Mesenchymal stem cell (in vitro differentiated cells and primary cell): ENCODE data around the gene ARL1.
"Not testable (repeated sequence)": the region's sequence is repeated elsewhere in the genome, so short reads cannot be mapped to it uniquely, and the experiment has no call there.

Experiments used
- DNase-seq: peaks from one replicate; pipeline ENCODE4 v3.0.0-alpha.2; 2013
- H2AFZ ChIP-seq: one replicate; pipeline ENCODE4 v1.6.1; 2013; ENCODE audit warnings: low read depth, mild to moderate bottlenecking, control low read depth, inconsistent platforms, low read length, moderate library complexity
- H2AK5ac ChIP-seq: 2 replicates; pipeline ENCODE4 v1.6.1; 2013; ENCODE audit warnings: low read length, moderate library complexity, mild to moderate bottlenecking, inconsistent platforms; ENCODE audit not compliant: severe bottlenecking
- H2BK120ac ChIP-seq: one replicate; pipeline ENCODE4 v1.6.1; 2013; ENCODE audit warnings: low read depth, mild to moderate bottlenecking, inconsistent platforms, low read length, moderate library complexity
- H2BK12ac ChIP-seq, 2 experiments: one replicate each; pipeline ENCODE4 v1.6.1; 2013; ENCODE audit warnings: inconsistent platforms in 2 of 2, low read length in 2 of 2, mild to moderate bottlenecking in 2 of 2, moderate library complexity in 2 of 2, control low read depth in 1 of 2
- H2BK15ac ChIP-seq: one replicate; pipeline ENCODE4 v1.6.1; 2013; ENCODE audit warnings: mild to moderate bottlenecking, low read depth, inconsistent platforms; ENCODE audit not compliant: poor library complexity, severe bottlenecking
- H2BK5ac ChIP-seq: 2 replicates; pipeline ENCODE4 v1.6.1; 2013; ENCODE audit warnings: low read depth, mild to moderate bottlenecking, low read length, control low read depth, inconsistent platforms; ENCODE audit not compliant: poor library complexity, severe bottlenecking
- H3K14ac ChIP-seq, 2 experiments: one replicate each; pipeline ENCODE4 v1.6.1; 2013; ENCODE audit warnings: inconsistent platforms in 2 of 2, low read length in 2 of 2, control low read depth in 1 of 2, mild to moderate bottlenecking in 1 of 2, moderate library complexity in 1 of 2
- H3K18ac ChIP-seq, 2 experiments: one replicate each; pipeline ENCODE4 v1.6.1; 2013; ENCODE audit warnings: inconsistent platforms in 2 of 2, low read length in 2 of 2, control low read depth in 1 of 2, low read depth in 1 of 2, mild to moderate bottlenecking in 1 of 2
- H3K23ac ChIP-seq, 2 experiments: one replicate each; pipeline ENCODE4 v1.6.1; 2013; ENCODE audit warnings: inconsistent platforms in 2 of 2, low read length in 2 of 2, mild to moderate bottlenecking in 2 of 2, moderate library complexity in 2 of 2, control low read depth in 1 of 2
- H3K27ac ChIP-seq: 2 replicates; pipeline ENCODE4 v1.5.1; 2013; ENCODE audit warnings: mild to moderate bottlenecking, moderate library complexity, low read length, control low read depth, inconsistent platforms; ENCODE audit not compliant: poor library complexity, severe bottlenecking
- H3K27me3 ChIP-seq, 2 experiments: 2 replicates each; pipeline versions ENCODE4 v1.6.1 to v1.7.0; 2013; ENCODE audit warnings: low read length in 2 of 2, mild to moderate bottlenecking in 2 of 2, moderate library complexity in 2 of 2, control low read depth in 1 of 2, inconsistent platforms in 1 of 2; ENCODE audit not compliant: control insufficient read depth in 1 of 2, insufficient read depth in 1 of 2
- H3K36me3 ChIP-seq, 2 experiments: 2 replicates each; pipeline versions ENCODE4 v1.6.1 to v1.7.0; 2013; ENCODE audit warnings: low read length in 2 of 2, control low read depth in 1 of 2, inconsistent platforms in 1 of 2, low read depth in 1 of 2, mild to moderate bottlenecking in 1 of 2; ENCODE audit not compliant: insufficient read depth in 2 of 2, control insufficient read depth in 1 of 2
- H3K4ac ChIP-seq, 2 experiments: one replicate each; pipeline ENCODE4 v1.6.1; 2013; ENCODE audit warnings: inconsistent platforms in 2 of 2, low read length in 2 of 2, mild to moderate bottlenecking in 2 of 2, moderate library complexity in 2 of 2, control low read depth in 1 of 2, low read depth in 1 of 2
- H3K4me1 ChIP-seq: 2 replicates; pipeline ENCODE4 v1.6.1; 2013; ENCODE audit warnings: low read depth, low read length, control low read depth; ENCODE audit not compliant: control insufficient read depth, insufficient read depth
- H3K4me2 ChIP-seq: 2 replicates; pipeline ENCODE4 v1.6.1; 2013; ENCODE audit warnings: low read length, mild to moderate bottlenecking, inconsistent platforms; ENCODE audit not compliant: poor library complexity, severe bottlenecking
- H3K4me3 ChIP-seq, 2 experiments: 2 replicates each; pipeline versions ENCODE4 v1.5.1 to v1.7.0; 2013; ENCODE audit warnings: low read length in 2 of 2, mild to moderate bottlenecking in 2 of 2, control low read depth in 1 of 2, low read depth in 1 of 2; ENCODE audit not compliant: insufficient read depth in 1 of 2
- H3K79me1 ChIP-seq: replicated peaks from 2 replicates; pipeline ENCODE4 v1.6.1; 2013; ENCODE audit warnings: mild to moderate bottlenecking, control low read depth, low read length, inconsistent platforms; ENCODE audit not compliant: poor library complexity, severe bottlenecking
- H3K9ac ChIP-seq: 2 replicates; pipeline ENCODE4 v1.7.0; 2013; ENCODE audit warnings: mild to moderate bottlenecking, low read length, moderate library complexity
- H3K9me3 ChIP-seq: 2 replicates; pipeline ENCODE4 v1.7.0; 2013; ENCODE audit warnings: mild to moderate bottlenecking, low read length; ENCODE audit not compliant: control insufficient read depth
- H4K8ac ChIP-seq: one replicate; pipeline ENCODE4 v1.6.1; 2013; ENCODE audit warnings: inconsistent platforms, mild to moderate bottlenecking, low read length, moderate library complexity
- H4K91ac ChIP-seq: one replicate; pipeline ENCODE4 v1.6.1; 2013; ENCODE audit warnings: mild to moderate bottlenecking, low read length, inconsistent platforms
- WGBS: methylation state at CpG from one replicate; pipeline ENCODE4 v1.1.7; 2013; ENCODE audit warnings: mixed read lengths; 5-methylcytosine and 5-hydroxymethylcytosine counted together

ARL1 gene

DNA sequence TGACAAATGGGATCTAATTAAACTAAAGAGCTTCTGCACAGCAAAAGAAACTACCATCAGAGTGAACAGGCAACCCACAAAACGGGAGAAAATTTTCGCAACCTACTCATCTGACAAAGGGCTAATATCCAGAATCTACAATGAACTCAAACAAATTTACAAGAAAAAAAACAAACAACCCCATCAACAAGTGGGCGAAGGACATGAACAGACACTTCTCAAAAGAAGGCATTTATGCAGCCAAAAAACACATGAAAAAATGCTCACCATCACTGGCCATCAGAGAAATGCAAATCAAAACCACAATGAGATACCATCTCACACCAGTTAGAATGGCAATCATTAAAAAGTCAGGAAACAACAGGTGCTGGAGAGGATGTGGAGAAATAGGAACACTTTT, 16.4 kb downstream of the ARL1 start:
- H3K36me3 ChIP-seq, result peaks cover 11 to 61% of the 10 kb centered on the region in 2 experiments

DNA sequence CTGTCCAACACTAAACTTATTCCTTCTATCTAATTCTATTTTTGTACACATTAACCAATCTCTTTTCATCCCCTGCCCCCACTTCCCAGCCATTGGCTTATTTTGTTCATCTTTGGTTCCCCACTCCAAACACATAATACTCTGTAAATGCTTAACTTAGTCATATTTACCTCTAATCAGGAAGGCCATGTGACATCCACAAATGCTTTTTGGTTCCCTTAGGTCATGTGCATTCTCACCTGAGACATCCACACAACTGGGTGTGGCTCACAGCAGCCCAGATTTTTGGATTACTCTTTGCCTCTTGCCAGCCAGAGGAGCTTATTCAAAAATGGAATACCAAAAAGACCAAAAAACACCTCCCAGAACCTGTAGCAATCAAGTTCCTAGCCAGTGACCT, 28.4 kb downstream of the ARL1 start:
- Histone ChIP-seq H2BK15ac (no peak overlapping the region), H2BK120ac (no peak overlapping the region), H4K8ac (no peak overlapping the region), H3K27me3 (no peaks in the 10 kb centered on the region), H3K27ac (no peak overlapping the region), H4K91ac (no peak overlapping the region), H2BK12ac (no peak overlapping the region), H3K4me3 (no peak overlapping the region), H2AFZ (no peak overlapping the region), H3K9ac (no peak overlapping the region), H3K4me2 (no peak overlapping the region), H3K18ac (no peak overlapping the region), H3K9me3 (no peaks in the 10 kb centered on the region), H3K23ac (no peak overlapping the region), H3K4me1 (no peaks in the 10 kb centered on the region), H3K4ac (no peak overlapping the region), H3K36me3 (peaks cover 37 to 95% of the 10 kb centered on the region in 2 experiments), H2AK5ac (no peak overlapping the region), H3K79me1 (peaks cover 11% of the 10 kb centered on the region), H2BK5ac (no peak overlapping the region), H3K14ac (no peak overlapping the region)
- DNase-seq, result no peak

More for the DNA sequence above, 16.4 kb downstream of the ARL1 start:
- not testable (repeated sequence) for H3K9ac ChIP-seq, H2BK120ac ChIP-seq, H2AFZ ChIP-seq, H3K9me3 ChIP-seq, H4K91ac ChIP-seq, H2BK15ac ChIP-seq, H3K4me2 ChIP-seq, H2BK5ac ChIP-seq, H3K14ac ChIP-seq, H2BK12ac ChIP-seq, H3K27me3 ChIP-seq, H3K4me3 ChIP-seq, H2AK5ac ChIP-seq, H3K27ac ChIP-seq, H4K8ac ChIP-seq, DNase-seq, H3K4me1 ChIP-seq, H3K4ac ChIP-seq, H3K79me1 ChIP-seq, H3K23ac ChIP-seq, H3K18ac ChIP-seq
- no CpG with 5 or more reads among the region's 3 CpGs for WGBS

DNA sequence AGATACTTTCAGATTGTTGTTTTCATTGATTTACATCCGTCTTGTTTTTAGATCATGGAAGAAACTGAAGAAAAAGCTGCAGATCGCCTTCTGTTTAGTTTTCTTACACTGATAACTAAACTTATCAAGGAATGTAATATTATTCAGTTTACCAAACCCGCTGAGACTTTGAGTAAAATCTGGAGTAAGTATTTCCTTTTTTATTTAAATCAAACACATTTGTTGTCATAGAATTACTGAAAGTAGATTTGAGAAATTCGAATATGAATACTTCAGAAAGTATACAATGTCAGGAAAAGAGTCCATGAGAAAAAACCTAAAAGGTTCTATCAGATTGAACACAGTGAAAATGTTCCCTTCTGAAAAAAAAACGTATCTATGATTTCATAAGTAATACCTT, 32.0 kb downstream of the ARL1 start:
- Histone ChIP-seq H4K91ac (no peak overlapping the region), H3K14ac (no peak overlapping the region), H3K27ac (no peak overlapping the region), H2BK5ac (no peak overlapping the region), H2BK15ac (no peak overlapping the region), H3K23ac (no peak overlapping the region), H3K9me3 (no peaks in the 10 kb centered on the region), H2AFZ (no peak overlapping the region), H3K4ac (no peak overlapping the region), H3K4me1 (no peaks in the 10 kb centered on the region), H3K9ac (no peak overlapping the region), H3K18ac (no peak overlapping the region), H3K36me3 (peaks cover 34 to 90% of the 10 kb centered on the region in 2 experiments), H2BK120ac (no peak overlapping the region), H3K4me2 (no peak overlapping the region), H3K27me3 (no peaks in the 10 kb centered on the region), H3K79me1 (peaks cover 6% of the 10 kb centered on the region), H2AK5ac (no peak overlapping the region), H3K4me3 (no peak overlapping the region), H4K8ac (no peak overlapping the region), H2BK12ac (no peak overlapping the region)
- WGBS, result 100% methylated on average over 1 of the region's 5 CpGs
- DNase-seq, result no peak

DNA sequence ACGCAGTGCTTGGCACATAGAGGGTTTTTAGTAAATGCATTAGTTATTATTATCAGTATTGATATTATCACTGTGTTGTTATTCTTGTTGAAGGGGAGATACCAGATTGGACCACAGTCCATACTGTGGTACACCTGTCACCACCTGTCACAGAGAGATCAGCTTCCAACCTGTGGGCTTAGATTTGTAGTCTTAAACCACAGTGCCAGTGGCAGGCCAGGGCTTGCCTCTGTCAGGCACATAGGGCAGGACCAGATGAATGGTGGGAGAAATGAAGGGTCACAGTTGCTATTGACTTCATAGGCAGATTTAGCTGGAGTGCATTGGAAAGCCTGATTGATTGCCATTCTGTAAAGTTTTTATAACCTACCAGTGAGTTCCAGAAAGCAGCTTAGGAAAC, 35.1 kb downstream of the ARL1 start:
- H3K14ac ChIP-seq, result no peak overlapping the region
- H3K27me3 ChIP-seq, result no peaks in the 10 kb centered on the region
- no peaks in the 10 kb centered on the region for H3K4me1 ChIP-seq
- no peak overlapping the region for H4K91ac ChIP-seq
- DNase-seq, result no peak
- no peak overlapping the region for H3K9ac ChIP-seq
- no peaks in the 10 kb centered on the region for H3K9me3 ChIP-seq
- no CpG with 5 or more reads among the region's 1 CpG for WGBS
- peaks cover 4% of the 10 kb centered on the region for H3K79me1 ChIP-seq
- no peak overlapping the region for H4K8ac ChIP-seq
- no peak overlapping the region for H2AK5ac ChIP-seq
- no peak overlapping the region for H2BK120ac ChIP-seq
- peaks cover 34 to 90% of the 10 kb centered on the region in 2 experiments for H3K36me3 ChIP-seq
- no peak overlapping the region for H3K23ac ChIP-seq
- H3K18ac ChIP-seq, result no peak overlapping the region
- no peak overlapping the region for H2BK12ac ChIP-seq
- no peak overlapping the region for H2BK5ac ChIP-seq
- H2BK15ac ChIP-seq, result no peak overlapping the region
- H3K4me2 ChIP-seq, result no peak overlapping the region
- H3K4me3 ChIP-seq, result no peak overlapping the region
- no peak overlapping the region for H3K27ac ChIP-seq
- H3K4ac ChIP-seq, result no peak overlapping the region
- no peak overlapping the region for H2AFZ ChIP-seq
